ENCODE data around the gene CD200R1. TPM values are rescaled to one million over a fixed set of nuclear protein-coding genes. Genes with fewer than 3 reads are reported as not detected.

CD200R1 gene
- total and polyA plus RNA-seq, 2 donors from 2014 or later = 0.13 to 2.2 TPM

DNA sequence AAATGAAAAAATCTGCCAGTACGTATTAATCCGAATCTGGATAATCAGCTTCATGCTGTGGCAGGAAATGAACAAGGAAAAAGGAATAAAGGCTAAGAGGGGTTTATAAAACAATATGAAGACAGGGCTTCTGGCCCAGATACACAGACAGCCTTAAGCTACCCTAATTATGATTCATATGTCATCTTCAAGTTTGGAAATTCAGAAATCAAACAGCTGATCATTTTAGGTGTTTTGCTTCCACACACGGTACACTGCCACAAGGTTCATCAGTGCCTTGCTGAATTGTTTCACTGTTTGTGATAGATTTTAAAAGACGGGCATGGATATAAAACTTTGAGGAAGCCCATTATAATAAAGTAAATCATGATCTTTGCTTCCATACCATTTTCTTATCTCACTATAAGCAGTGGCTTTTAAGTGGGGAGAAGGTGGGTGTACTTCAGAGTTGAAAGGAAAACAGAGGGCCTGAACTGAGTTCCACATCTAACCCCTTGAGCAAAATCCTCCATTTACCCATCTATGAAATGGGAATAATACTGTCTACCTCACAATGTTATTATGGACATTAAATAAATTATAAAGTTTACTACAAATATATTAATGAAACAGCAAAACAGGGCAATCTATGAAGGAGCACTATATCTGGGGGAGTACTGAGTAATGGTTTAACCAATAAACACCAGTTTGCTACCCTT lies 31.6 kb upstream of the CD200R1 start:
- no peak for FAIRE-seq
- TF ChIP-seq, protein P1, sequence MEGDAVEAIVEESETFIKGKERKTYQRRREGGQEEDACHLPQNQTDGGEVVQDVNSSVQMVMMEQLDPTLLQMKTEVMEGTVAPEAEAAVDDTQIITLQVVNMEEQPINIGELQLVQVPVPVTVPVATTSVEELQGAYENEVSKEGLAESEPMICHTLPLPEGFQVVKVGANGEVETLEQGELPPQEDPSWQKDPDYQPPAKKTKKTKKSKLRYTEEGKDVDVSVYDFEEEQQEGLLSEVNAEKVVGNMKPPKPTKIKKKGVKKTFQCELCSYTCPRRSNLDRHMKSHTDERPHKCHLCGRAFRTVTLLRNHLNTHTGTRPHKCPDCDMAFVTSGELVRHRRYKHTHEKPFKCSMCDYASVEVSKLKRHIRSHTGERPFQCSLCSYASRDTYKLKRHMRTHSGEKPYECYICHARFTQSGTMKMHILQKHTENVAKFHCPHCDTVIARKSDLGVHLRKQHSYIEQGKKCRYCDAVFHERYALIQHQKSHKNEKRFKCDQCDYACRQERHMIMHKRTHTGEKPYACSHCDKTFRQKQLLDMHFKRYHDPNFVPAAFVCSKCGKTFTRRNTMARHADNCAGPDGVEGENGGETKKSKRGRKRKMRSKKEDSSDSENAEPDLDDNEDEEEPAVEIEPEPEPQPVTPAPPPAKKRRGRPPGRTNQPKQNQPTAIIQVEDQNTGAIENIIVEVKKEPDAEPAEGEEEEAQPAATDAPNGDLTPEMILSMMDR (IDR thresholded peaks at IDR 0.05; ENCODE audit: borderline replicate concordance, extremely low read depth, insufficient read depth) = no peak
- Histone ChIP-seq H3K9me3 (ENCODE audit: control insufficient read depth in 2 of 3, insufficient read depth in 1 of 3, low read length in 3 of 3) (no peaks in the 10 kb centered on the region), H3K9ac (ENCODE audit: low read length in 3 of 3) (no peak overlapping the region), H3K4me3 (ENCODE audit: low read length in 3 of 3) (no peak overlapping the region), H3K36me3 (ENCODE audit: control insufficient read depth in 2 of 3, insufficient read depth in 3 of 3, low read length in 3 of 3) (peaks cover 18 to 48% (median 37%) of the 10 kb centered on the region in 3 donors), H3K4me1 (ENCODE audit: control insufficient read depth in 2 of 3, insufficient read depth in 2 of 3, low read depth in 1 of 3, low read length in 3 of 3) (no peaks in the 10 kb centered on the region), H3K27ac (ENCODE audit: low read depth in 2 of 2, low read length in 2 of 2) (no peak overlapping the region), H3K27me3 (ENCODE audit: control insufficient read depth, insufficient read depth, low read length) (no peaks in the 10 kb centered on the region)
- no peak for DNase-seq
- intact Hi-C loops (cut with DNase I) = no loop called here

DNA sequence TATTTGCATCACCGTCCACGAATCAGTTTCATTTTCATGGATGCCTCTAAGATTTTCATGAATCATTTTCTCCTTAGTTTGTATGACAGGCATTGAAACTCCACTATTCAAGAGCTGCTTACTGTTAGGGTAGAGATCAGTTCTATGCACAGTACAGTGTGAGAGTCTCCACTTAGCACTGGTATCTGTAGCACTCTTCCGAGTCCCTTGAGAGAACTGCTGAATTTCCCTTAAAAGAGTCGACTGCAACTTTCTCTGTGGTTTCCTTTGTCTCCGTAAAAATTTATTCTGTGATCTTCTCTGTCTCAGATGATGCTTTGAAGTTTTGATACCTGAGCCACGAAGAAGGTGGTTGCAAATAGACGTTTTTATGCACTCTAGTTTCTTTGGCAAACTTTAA lies 30.7 kb upstream of the CD200R1 start:
- FAIRE-seq (no peak), DNase-seq (no peak)
- Histone ChIP-seq H3K4me3 (ENCODE audit: low read length in 3 of 3) (no peak overlapping the region), H3K9ac (ENCODE audit: low read length in 3 of 3) (no peak overlapping the region), H3K9me3 (ENCODE audit: control insufficient read depth in 2 of 3, insufficient read depth in 1 of 3, low read length in 3 of 3) (no peaks in the 10 kb centered on the region), H3K27me3 (ENCODE audit: control insufficient read depth, insufficient read depth, low read length) (no peaks in the 10 kb centered on the region), H3K36me3 (ENCODE audit: control insufficient read depth in 2 of 3, insufficient read depth in 3 of 3, low read length in 3 of 3) (peaks cover 18 to 52% (median 38%) of the 10 kb centered on the region in 3 donors), H3K27ac (ENCODE audit: low read depth in 2 of 2, low read length in 2 of 2) (no peak overlapping the region), H3K4me1 (ENCODE audit: control insufficient read depth in 2 of 3, insufficient read depth in 2 of 3, low read depth in 1 of 3, low read length in 3 of 3) (no peaks in the 10 kb centered on the region)
- intact Hi-C loops (cut with DNase I) = no loop called here
- TF ChIP-seq, protein P1 (IDR thresholded peaks at IDR 0.05; ENCODE audit: borderline replicate concordance, extremely low read depth, insufficient read depth) = no peak

DNA sequence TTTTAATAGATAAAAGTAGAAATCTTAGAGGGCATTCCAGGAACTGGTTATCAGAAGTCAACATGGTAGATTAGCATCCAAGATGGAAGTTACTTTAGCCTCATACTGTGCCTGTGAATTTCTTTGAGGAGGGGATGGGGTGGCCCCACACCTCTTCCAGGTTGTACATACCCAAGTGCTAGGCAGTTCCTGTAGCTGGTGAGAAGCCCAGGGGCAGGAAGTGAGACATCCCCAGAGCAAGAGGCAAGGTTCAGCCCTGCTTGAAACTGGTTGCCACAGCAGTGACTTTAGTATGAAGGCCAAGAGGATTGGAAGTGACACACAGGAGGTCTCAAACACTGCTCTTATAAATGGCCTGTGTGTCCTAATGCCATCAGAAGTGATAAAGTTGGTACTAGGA lies 27.8 kb upstream of the CD200R1 start:
- FAIRE-seq = no peak
- TF ChIP-seq, protein P1 (IDR thresholded peaks at IDR 0.05; ENCODE audit: borderline replicate concordance, extremely low read depth, insufficient read depth) = no peak
- no peak overlapping the region for H3K27ac ChIP-seq (ENCODE audit: low read depth in 2 of 2, low read length in 2 of 2)

More for the DNA sequence above, 27.8 kb upstream of the CD200R1 start:
- no peak overlapping the region for H3K4me3 ChIP-seq (ENCODE audit: low read length in 3 of 3)
- intact Hi-C loops (cut with DNase I) = no loop called here
- H3K27me3 ChIP-seq (ENCODE audit: control insufficient read depth, insufficient read depth, low read length) = no peaks in the 10 kb centered on the region
- DNase-seq = no peak
- H3K9ac ChIP-seq (ENCODE audit: low read length in 3 of 3) = no peak overlapping the region
- H3K4me1 ChIP-seq (ENCODE audit: control insufficient read depth in 2 of 3, insufficient read depth in 2 of 3, low read depth in 1 of 3, low read length in 3 of 3) = no peaks in the 10 kb centered on the region
- H3K36me3 ChIP-seq (ENCODE audit: control insufficient read depth in 2 of 3, insufficient read depth in 3 of 3, low read length in 3 of 3) = peaks cover 14 to 52% (median 19%) of the 10 kb centered on the region in 3 donors
- H3K9me3 ChIP-seq (ENCODE audit: control insufficient read depth in 2 of 3, insufficient read depth in 1 of 3, low read length in 3 of 3) = no peaks in the 10 kb centered on the region
